Memory B cell (primary cell): ENCODE measurements around the gene CDH13.

Experiments used
- ATAC-seq: fragments of 150-1000 bp; cut with Tn5 transposase; 2 replicates; pipeline ENCODE4 v1.10.0; 2021; ENCODE audit warnings: low read depth, mild to moderate bottlenecking, moderate library complexity
- DNase-seq, 2 donors: peaks; one replicate each; pipeline ENCODE4 v3.0.0; 2022; ENCODE audit warnings: low spot score in 2 of 2
- H3K27ac Mint-ChIP-seq: one replicate; pipeline ENCODE4 v1.8.0; 2022; ENCODE audit warnings: mild to moderate bottlenecking, moderate library complexity, mixed read lengths
- H3K27me3 Mint-ChIP-seq: one replicate; pipeline ENCODE4 v1.8.0; 2022; ENCODE audit warnings: mixed read lengths
- H3K36me3 Mint-ChIP-seq: one replicate; pipeline ENCODE4 v1.8.0; 2022; ENCODE audit warnings: mild to moderate bottlenecking, mixed read lengths
- H3K4me1 Mint-ChIP-seq: one replicate; pipeline ENCODE4 v1.8.0; 2022; ENCODE audit warnings: mixed read lengths
- H3K4me3 Mint-ChIP-seq: one replicate; pipeline ENCODE4 v1.8.0; 2022; ENCODE audit warnings: mild to moderate bottlenecking, moderate library complexity, mixed read lengths
- H3K9me3 Mint-ChIP-seq: one replicate; pipeline ENCODE4 v1.8.0; 2022; ENCODE audit warnings: mixed read lengths

CDH13 gene

GRCh38 chr16:83238949-83239691, 612.4 kb downstream of the CDH13 start:
- Mint-ChIP-seq H3K27me3 (no peaks in the 10 kb centered on the region), H3K9me3 (peaks cover 5% of the 10 kb centered on the region)
- DNase-seq: no peak

GRCh38 chr16:83244057-83244456, 617.3 kb downstream of the CDH13 start:
- no peak overlapping the region for H3K27ac Mint-ChIP-seq
- no peak for ATAC-seq

More at GRCh38 chr16:83238949-83239691, 612.4 kb downstream of the CDH13 start:
- Mint-ChIP-seq H3K27ac (no peak overlapping the region), H3K36me3 (no peaks in the 10 kb centered on the region), H3K4me3 (no peak overlapping the region), H3K4me1 (no peaks in the 10 kb centered on the region)
- ATAC-seq: no peak

DNA sequence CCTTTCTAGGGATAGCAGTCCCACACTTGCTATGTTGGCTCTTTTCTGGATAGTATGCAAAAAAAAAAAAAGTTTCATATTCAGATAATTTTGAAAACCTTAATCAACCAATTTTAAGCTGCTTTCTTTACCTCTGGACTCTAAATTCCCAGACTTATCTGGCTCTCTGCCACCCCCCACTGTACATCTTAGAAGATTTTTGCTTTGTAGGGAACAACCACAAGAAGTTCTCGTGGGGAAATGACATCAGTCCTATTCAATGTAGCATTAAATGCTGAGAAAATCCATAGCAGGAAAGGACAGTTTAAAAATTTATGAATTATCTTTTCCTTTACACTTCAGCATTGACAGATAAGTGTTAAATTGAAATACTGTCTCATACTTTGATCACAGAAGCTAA, 618.3 kb downstream of the CDH13 start:
- Mint-ChIP-seq H3K27me3 (peaks cover 6% of the 10 kb centered on the region), H3K27ac (no peak overlapping the region), H3K4me3 (no peak overlapping the region), H3K36me3 (no peaks in the 10 kb centered on the region), H3K4me1 (no peaks in the 10 kb centered on the region), H3K9me3 (no peaks in the 10 kb centered on the region)
- DNase-seq (no peak), ATAC-seq (no peak)

More at GRCh38 chr16:83244057-83244456, 617.3 kb downstream of the CDH13 start:
- Mint-ChIP-seq H3K9me3 (no peaks in the 10 kb centered on the region), H3K4me1 (no peaks in the 10 kb centered on the region), H3K4me3 (no peak overlapping the region), H3K27me3 (peaks cover 6% of the 10 kb centered on the region), H3K36me3 (no peaks in the 10 kb centered on the region)
- no peak for DNase-seq

DNA sequence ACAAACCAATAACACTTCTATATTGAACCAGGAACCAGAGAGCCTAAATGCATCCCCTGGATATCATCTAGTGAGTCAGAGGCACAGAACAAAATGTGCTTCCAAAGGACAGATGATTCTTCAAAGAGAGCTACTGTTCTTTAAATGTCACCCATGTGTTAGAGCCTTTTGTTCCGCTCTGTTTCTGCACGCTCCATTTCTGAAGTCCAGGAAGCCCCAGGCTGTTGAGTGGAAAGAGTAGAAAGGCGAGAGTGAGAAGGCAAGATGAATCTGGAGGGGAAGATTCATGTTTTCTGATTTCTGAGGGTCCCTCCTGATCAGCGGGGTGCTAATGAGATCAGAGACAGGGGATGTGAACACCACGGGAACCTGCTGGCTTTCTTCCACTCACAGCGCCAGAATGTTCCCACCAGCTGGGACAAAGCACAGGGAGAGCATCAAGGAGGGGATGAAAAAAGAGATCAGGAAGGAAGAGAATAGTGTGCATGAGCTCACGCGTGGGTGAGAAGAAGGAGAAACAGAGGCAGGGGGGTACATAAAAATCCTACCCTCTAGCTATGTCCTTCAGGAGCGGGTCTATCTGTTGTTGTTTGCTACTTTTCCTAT, 621.1 kb downstream of the CDH13 start:
- H3K9me3 Mint-ChIP-seq: no peaks in the 10 kb centered on the region
- ATAC-seq (no peak), DNase-seq (no peak)
- no peaks in the 10 kb centered on the region for H3K4me1 Mint-ChIP-seq
- H3K27me3 Mint-ChIP-seq: peaks cover 7% of the 10 kb centered on the region
- no peaks in the 10 kb centered on the region for H3K36me3 Mint-ChIP-seq
- no peak overlapping the region for H3K4me3 Mint-ChIP-seq
- H3K27ac Mint-ChIP-seq: no peak overlapping the region

GRCh38 chr16:83248735-83249463, 622.1 kb downstream of the CDH13 start:
- Mint-ChIP-seq H3K36me3 (no peaks in the 10 kb centered on the region), H3K27me3 (peaks cover 7% of the 10 kb centered on the region), H3K27ac (no peak overlapping the region), H3K4me3 (no peak overlapping the region), H3K4me1 (no peaks in the 10 kb centered on the region), H3K9me3 (no peaks in the 10 kb centered on the region)
- ATAC-seq (no peak), DNase-seq (no peak)

DNA sequence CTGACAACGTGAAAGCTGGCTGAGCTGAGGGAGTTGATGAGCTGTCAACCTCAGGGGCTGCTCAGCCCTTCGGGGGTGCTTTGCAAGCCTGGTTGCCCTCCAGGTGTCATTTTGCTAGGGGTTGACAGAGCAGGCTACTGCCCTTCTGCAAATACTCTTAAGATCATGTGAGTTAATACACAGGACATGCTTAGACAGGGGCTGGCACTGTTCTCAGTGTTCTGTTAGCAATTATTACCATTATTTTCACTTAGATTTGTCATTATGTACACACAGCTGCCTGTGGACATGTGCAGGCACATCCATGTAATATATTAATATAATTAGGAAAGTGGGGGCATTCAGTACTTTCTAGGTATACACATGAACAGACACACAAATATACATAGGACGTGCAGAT, 626.8 kb downstream of the CDH13 start:
- no peaks in the 10 kb centered on the region for H3K4me1 Mint-ChIP-seq
- H3K36me3 Mint-ChIP-seq: no peaks in the 10 kb centered on the region
- H3K27ac Mint-ChIP-seq: no peak overlapping the region
- DNase-seq (no peak), ATAC-seq (no peak)
- no peaks in the 10 kb centered on the region for H3K9me3 Mint-ChIP-seq
- peaks cover 3% of the 10 kb centered on the region for H3K27me3 Mint-ChIP-seq
- H3K4me3 Mint-ChIP-seq: no peak overlapping the region

GRCh38 chr16:83258366-83258928, 631.7 kb downstream of the CDH13 start:
- no peaks in the 10 kb centered on the region for H3K9me3 Mint-ChIP-seq
- H3K27ac Mint-ChIP-seq: no peak overlapping the region

GRCh38 chr16:83266848-83267553, 640.2 kb downstream of the CDH13 start:
- DNase-seq (no peak), ATAC-seq (no peak)
- H3K4me3 Mint-ChIP-seq: no peak overlapping the region
- no peak overlapping the region for H3K27ac Mint-ChIP-seq
- no peaks in the 10 kb centered on the region for H3K4me1 Mint-ChIP-seq
- H3K9me3 Mint-ChIP-seq: no peaks in the 10 kb centered on the region
- H3K27me3 Mint-ChIP-seq: peaks cover 10% of the 10 kb centered on the region
- no peaks in the 10 kb centered on the region for H3K36me3 Mint-ChIP-seq

More at GRCh38 chr16:83258366-83258928, 631.7 kb downstream of the CDH13 start:
- no peaks in the 10 kb centered on the region for H3K4me1 Mint-ChIP-seq
- no peaks in the 10 kb centered on the region for H3K27me3 Mint-ChIP-seq
- no peaks in the 10 kb centered on the region for H3K36me3 Mint-ChIP-seq
- H3K4me3 Mint-ChIP-seq: no peak overlapping the region
- DNase-seq (no peak), ATAC-seq (no peak)

DNA sequence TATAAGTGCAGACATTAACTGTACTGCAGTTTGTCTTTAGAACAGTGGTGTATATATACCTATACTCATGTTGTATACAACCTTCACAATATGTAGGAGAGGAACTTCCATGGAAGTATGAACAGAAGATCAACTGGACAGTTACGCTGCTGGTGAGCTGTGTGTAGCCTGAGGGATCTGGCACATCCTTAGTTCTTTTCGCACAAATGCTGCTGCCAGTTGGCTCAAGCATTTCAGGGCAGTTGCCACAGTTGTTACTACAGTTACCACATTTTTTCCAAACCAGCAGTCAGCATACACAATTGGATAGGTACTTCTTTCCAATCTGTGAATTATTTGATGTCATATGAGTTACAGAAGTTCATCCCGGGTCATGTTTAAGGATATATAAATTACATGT, 641.4 kb downstream of the CDH13 start:
- H3K27ac Mint-ChIP-seq: no peak overlapping the region
- H3K4me1 Mint-ChIP-seq: no peaks in the 10 kb centered on the region
- H3K9me3 Mint-ChIP-seq: no peaks in the 10 kb centered on the region
- no peaks in the 10 kb centered on the region for H3K36me3 Mint-ChIP-seq
- H3K4me3 Mint-ChIP-seq: no peak overlapping the region
- ATAC-seq: no peak
- DNase-seq: no peak
- peaks cover 11% of the 10 kb centered on the region for H3K27me3 Mint-ChIP-seq

DNA sequence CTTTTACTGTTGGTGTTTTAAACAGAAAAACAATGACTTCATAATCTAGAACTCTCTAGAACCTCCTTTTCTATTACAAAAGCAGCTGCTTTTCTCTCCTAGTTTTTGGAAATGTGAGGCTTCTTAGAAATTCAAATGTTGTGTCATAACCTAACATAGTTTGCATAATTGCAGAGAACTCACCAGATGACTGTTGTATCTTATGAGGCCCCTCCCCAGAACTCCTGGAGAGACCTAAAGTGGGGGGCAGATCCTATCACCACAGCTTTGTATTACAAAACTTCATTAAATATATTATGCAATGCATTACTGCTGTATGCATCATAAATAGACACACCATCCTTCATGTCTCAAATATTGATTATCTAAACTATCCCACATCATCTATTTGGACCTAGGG, 642.3 kb downstream of the CDH13 start:
- no peaks in the 10 kb centered on the region for H3K4me1 Mint-ChIP-seq
- no peaks in the 10 kb centered on the region for H3K9me3 Mint-ChIP-seq
- H3K36me3 Mint-ChIP-seq: no peaks in the 10 kb centered on the region
- DNase-seq: no peak
- peaks cover 13% of the 10 kb centered on the region for H3K27me3 Mint-ChIP-seq
- H3K4me3 Mint-ChIP-seq: no peak overlapping the region
- H3K27ac Mint-ChIP-seq: no peak overlapping the region
- ATAC-seq: no peak

GRCh38 chr16:83269541-83269940, 642.8 kb downstream of the CDH13 start:
- no peaks in the 10 kb centered on the region for H3K4me1 Mint-ChIP-seq
- ATAC-seq (no peak), DNase-seq (no peak)
- no peak overlapping the region for H3K4me3 Mint-ChIP-seq
- H3K36me3 Mint-ChIP-seq: no peaks in the 10 kb centered on the region
- peaks cover 14% of the 10 kb centered on the region for H3K27me3 Mint-ChIP-seq
- H3K27ac Mint-ChIP-seq: no peak overlapping the region
- no peaks in the 10 kb centered on the region for H3K9me3 Mint-ChIP-seq

DNA sequence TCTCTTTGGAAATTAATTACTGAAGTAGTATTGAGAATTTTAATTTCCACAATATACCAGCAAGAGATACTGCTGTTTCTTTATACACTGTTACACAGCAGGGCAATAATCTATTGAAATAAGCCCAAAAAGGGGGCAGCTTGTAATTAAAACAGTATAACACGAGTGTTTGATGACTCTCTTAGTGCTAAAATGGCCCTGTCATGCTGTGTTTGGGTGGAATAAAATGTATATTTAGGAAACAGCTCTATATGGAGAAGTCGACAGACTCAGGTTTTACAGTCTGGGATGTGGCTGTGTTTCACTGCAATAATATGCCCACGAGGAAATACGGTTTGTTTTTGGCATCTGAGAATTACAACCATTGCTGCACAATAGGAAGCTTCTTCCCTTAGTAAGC, 643.3 kb downstream of the CDH13 start:
- ATAC-seq (no peak), DNase-seq (no peak)
- Mint-ChIP-seq H3K4me1 (no peaks in the 10 kb centered on the region), H3K27me3 (peaks cover 16% of the 10 kb centered on the region), H3K36me3 (no peaks in the 10 kb centered on the region), H3K27ac (no peak overlapping the region), H3K4me3 (no peak overlapping the region), H3K9me3 (no peaks in the 10 kb centered on the region)

DNA sequence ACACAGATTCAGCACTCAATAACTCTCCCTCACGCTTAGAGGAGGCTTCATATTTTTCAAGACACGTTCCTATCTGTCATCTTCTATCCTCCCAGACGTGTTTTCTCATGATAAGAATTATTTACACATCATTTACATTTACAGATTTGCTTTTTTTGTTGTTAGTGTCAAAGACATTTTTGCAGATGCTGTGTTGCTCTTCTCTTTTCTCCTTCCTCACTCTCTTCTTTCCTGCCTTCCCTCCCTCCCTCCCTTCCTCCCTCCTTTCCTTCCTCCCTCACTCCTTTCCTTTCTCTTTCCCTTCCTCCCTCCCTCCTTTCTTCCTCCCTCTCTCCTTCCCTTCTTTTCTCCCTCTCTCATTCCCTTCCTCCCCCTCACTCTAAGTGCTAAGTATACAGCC, 643.9 kb downstream of the CDH13 start:
- Mint-ChIP-seq H3K27me3 (peaks cover 18% of the 10 kb centered on the region), H3K4me3 (no peak overlapping the region), H3K27ac (no peak overlapping the region), H3K4me1 (no peaks in the 10 kb centered on the region), H3K36me3 (no peaks in the 10 kb centered on the region), H3K9me3 (peaks cover 1% of the 10 kb centered on the region)
- ATAC-seq: no peak
- DNase-seq: no peak

- Mint-ChIP-seq H3K27me3 (peaks cover 18% of the 10 kb centered on the region), H3K27ac (no peak overlapping the region), H3K36me3 (no peaks in the 10 kb centered on the region), H3K4me3 (no peak overlapping the region), H3K9me3 (peaks cover 1% of the 10 kb centered on the region), H3K4me1 (no peaks in the 10 kb centered on the region)
- no peak for ATAC-seq
- no peak for DNase-seq
Measured at GRCh38 chr16:83271123-83271522, 644.4 kb downstream of the CDH13 start.
